NCI-H2107 (cell line): ENCODE measurements around the gene TRRAP.

Source experiments
- DNase-seq: peaks from one replicate; lab custom pipeline; 2025; lab: John Stamatoyannopoulos, UW

The TRRAP gene

GRCh38 chr7:99050971-99051370, 172.6 kb downstream of the TRRAP start:
- DNase-seq = no peak

GRCh38 chr7:99054781-99055180, 176.4 kb downstream of the TRRAP start:
- DNase-seq = no peak

DNA sequence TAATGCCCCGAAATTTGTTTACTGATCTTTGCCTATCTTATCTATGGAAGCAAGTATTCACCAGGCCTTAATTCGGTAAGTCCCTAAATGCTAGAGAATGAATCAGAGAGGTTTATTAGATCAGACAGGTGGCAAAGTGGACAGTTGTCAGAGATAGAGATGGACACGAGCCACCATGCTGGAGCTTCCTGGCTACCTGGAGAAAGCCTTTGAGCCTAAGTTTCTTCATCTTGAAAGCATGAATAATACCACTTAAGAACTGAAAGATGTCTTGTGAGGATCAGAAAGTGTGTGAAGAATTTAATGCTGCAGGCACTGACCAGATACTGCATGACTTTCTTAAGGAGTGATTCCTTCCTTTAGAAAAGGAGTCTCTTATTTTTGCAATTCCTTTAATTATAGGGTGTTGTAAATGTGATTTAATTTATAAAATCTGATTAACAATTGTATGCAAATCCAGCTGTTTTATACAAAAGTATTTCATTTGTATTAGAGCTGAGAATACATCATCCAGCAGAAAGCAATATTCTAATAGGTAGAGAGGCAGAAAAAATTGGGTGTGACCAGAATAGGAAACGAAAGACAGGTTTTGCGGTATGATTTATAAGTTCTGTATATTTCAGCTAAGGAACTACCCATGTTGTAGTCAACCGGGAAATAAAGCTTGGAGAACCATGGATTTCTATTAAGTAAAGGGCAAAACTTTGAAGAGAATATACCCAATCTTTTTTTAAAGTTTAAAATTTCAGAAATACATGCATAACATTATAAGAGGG, 182.9 kb downstream of the TRRAP start:
- no peak for DNase-seq
